HEK293 (cell line): ENCODE data around the gene SYNPO.

Source experiments
- CTCF ChIA-PET: fragments of 350-600 bp; formaldehyde crosslinking; extraction: SDS; loops from one replicate; lab custom pipeline; 2021; ENCODE audit warnings: antibody characterized with exemption; lab: Yijun Ruan, JAX
- POLR2A ChIA-PET: fragments of 300-600 bp; formaldehyde crosslinking; extraction: SDS; loops from one replicate; lab custom pipeline; 2020; ENCODE audit warnings: antibody characterized with exemption, inconsistent platforms; lab: Yijun Ruan, JAX
- H3K27ac ChIP-seq: fragments of 200-500 bp; sonication (Bioruptor generic); 2 replicates; pipeline ENCODE4 v1.5.1; 2014; ENCODE audit warnings: low read depth, low read length, control low read depth, inconsistent platforms; ENCODE audit errors: extremely low read depth
- H3K36me3 ChIP-seq, 2 experiments: fragments of 200-500 bp in 1 of 2; sonication (Bioruptor generic) in 1 of 2; 1 replicate in 1 of 2; 2 replicates in 1 of 2; pipeline ENCODE4 v1.5.1; 2014 to 2017; ENCODE audit warnings: inconsistent platforms in 2 of 2, low read length in 2 of 2; ENCODE audit not compliant: control insufficient read depth in 2 of 2, insufficient read depth in 1 of 2
- H3K4me1 ChIP-seq: fragments of 200-500 bp; sonication (Bioruptor generic); 2 replicates; pipeline ENCODE4 v1.5.1; 2014; ENCODE audit warnings: mild to moderate bottlenecking, low read length, inconsistent platforms; ENCODE audit not compliant: control insufficient read depth, insufficient read depth
- H3K4me3 ChIP-seq: 2 replicates; pipeline ENCODE4 v1.5.1; 2011; ENCODE audit warnings: low read depth, mild to moderate bottlenecking, control low read depth, low read length, moderate library complexity
- H3K9me3 ChIP-seq: fragments of 200-500 bp; sonication (Bioruptor generic); 2 replicates; pipeline ENCODE4 v1.5.1; 2014; ENCODE audit warnings: low read depth, low read length, inconsistent platforms; ENCODE audit not compliant: control insufficient read depth, insufficient read depth
- EGR2 ChIP-seq: fragments of 450-650 bp; formaldehyde crosslinking; IDR thresholded peaks from 2 replicates; pipeline ENCODE4 v1.5.1; 2016; ENCODE audit warnings: low read depth, missing biosample characterization, missing genetic modification characterization
- GLIS1 ChIP-seq: fragments of 450-650 bp; formaldehyde crosslinking; IDR thresholded peaks from 2 replicates; pipeline ENCODE4 v1.5.1; 2016; ENCODE audit warnings: missing biosample characterization, missing genetic modification characterization
- MYNN ChIP-seq: fragments of 450-650 bp; formaldehyde crosslinking; IDR thresholded peaks from 2 replicates; pipeline ENCODE4 v1.5.1; 2016; ENCODE audit warnings: missing biosample characterization, missing genetic modification characterization, borderline replicate concordance
- OSR2 ChIP-seq: fragments of 450-650 bp; formaldehyde crosslinking; IDR thresholded peaks from 2 replicates; pipeline ENCODE4 v1.5.1; 2016; ENCODE audit warnings: missing biosample characterization, missing genetic modification characterization
- PBX3 ChIP-seq: sonication (generic); formaldehyde crosslinking; IDR thresholded peaks from 2 replicates; pipeline ENCODE4 v1.8.1; 2022; ENCODE audit warnings: mild to moderate bottlenecking, moderate library complexity, missing genetic modification reagents
- SALL2 ChIP-seq: fragments of 450-650 bp; formaldehyde crosslinking; IDR thresholded peaks from 2 replicates; pipeline ENCODE4 v1.5.0; 2017; ENCODE audit warnings: missing biosample characterization, mild to moderate bottlenecking, missing genetic modification characterization, borderline replicate concordance
- ZBTB10 ChIP-seq: fragments of 450-650 bp; formaldehyde crosslinking; IDR thresholded peaks from 2 replicates; pipeline ENCODE4 v1.5.1; 2016; ENCODE audit warnings: missing biosample characterization, missing genetic modification characterization
- ZBTB7A ChIP-seq: fragments of 450-650 bp; formaldehyde crosslinking; IDR thresholded peaks from 2 replicates; pipeline ENCODE4 v1.5.1; 2016; ENCODE audit warnings: low read depth, missing biosample characterization, missing genetic modification characterization
- ZFHX2 ChIP-seq: fragments of 450-650 bp; formaldehyde crosslinking; conservative IDR thresholded peaks from 2 replicates; pipeline ENCODE4 v1.5.1; 2016; ENCODE audit warnings: missing biosample characterization, missing genetic modification characterization
- ZIC2 ChIP-seq: fragments of 450-650 bp; formaldehyde crosslinking; IDR thresholded peaks from 2 replicates; pipeline ENCODE4 v1.5.1; 2016; ENCODE audit warnings: missing biosample characterization, missing genetic modification characterization
- ZNF10 ChIP-seq: fragments of 450-650 bp; formaldehyde crosslinking; IDR thresholded peaks from 2 replicates; pipeline ENCODE4 v1.5.1; 2017; ENCODE audit warnings: missing biosample characterization, missing genetic modification characterization
- ZNF133 ChIP-seq: fragments of 450-650 bp; formaldehyde crosslinking; IDR thresholded peaks from 2 replicates; pipeline ENCODE4 v1.5.1; 2016; ENCODE audit warnings: missing biosample characterization, missing genetic modification characterization
- ZNF155 ChIP-seq: fragments of 450-650 bp; formaldehyde crosslinking; IDR thresholded peaks from 2 replicates; pipeline ENCODE4 v1.5.1; 2016; ENCODE audit warnings: missing biosample characterization, missing genetic modification characterization
- ZNF18 ChIP-seq: fragments of 450-650 bp; formaldehyde crosslinking; IDR thresholded peaks from 2 replicates; pipeline ENCODE4 v1.5.1; 2016; ENCODE audit warnings: missing biosample characterization, missing genetic modification characterization
- ZNF23 ChIP-seq: fragments of 450-650 bp; formaldehyde crosslinking; IDR thresholded peaks from 2 replicates; pipeline ENCODE4 v1.5.1; 2016; ENCODE audit warnings: missing biosample characterization, missing genetic modification characterization, borderline replicate concordance
- ZNF600 ChIP-seq: fragments of 450-650 bp; formaldehyde crosslinking; IDR thresholded peaks from 2 replicates; pipeline ENCODE4 v1.5.1; 2016; ENCODE audit warnings: missing biosample characterization, missing genetic modification characterization
- ZNF624 ChIP-seq: fragments of 450-650 bp; formaldehyde crosslinking; IDR thresholded peaks from 2 replicates; pipeline ENCODE4 v1.5.1; 2017; ENCODE audit warnings: missing biosample characterization, missing genetic modification characterization
- ZNF645 ChIP-seq: fragments of 450-650 bp; formaldehyde crosslinking; IDR thresholded peaks from 2 replicates; pipeline ENCODE4; 2016; ENCODE audit warnings: missing biosample characterization, missing genetic modification characterization
- ZNF707 ChIP-seq: fragments of 450-650 bp; formaldehyde crosslinking; IDR thresholded peaks from 2 replicates; pipeline ENCODE4 v1.5.1; 2016; ENCODE audit warnings: missing biosample characterization, missing genetic modification characterization
- ZNF837 ChIP-seq: fragments of 450-650 bp; formaldehyde crosslinking; IDR thresholded peaks from 2 replicates; pipeline ENCODE4 v1.5.1; 2016; ENCODE audit warnings: missing biosample characterization, missing genetic modification characterization
- ZSCAN30 ChIP-seq: fragments of 450-650 bp; IDR thresholded peaks from 2 replicates; pipeline ENCODE4 v1.5.1; 2018; ENCODE audit warnings: missing biosample characterization, mild to moderate bottlenecking, missing genetic modification characterization, moderate library complexity

The SYNPO gene

GRCh38 chr5:150618588-150619281 is 21.7 kb upstream of the SYNPO start:
- no peak for TF ChIP-seq ZNF837 (tag by site-specific recombination)
- TF ChIP-seq ZNF10 (tag by site-specific recombination): no peak
- no peak for TF ChIP-seq MYNN
- TF ChIP-seq ZNF133 (tag by site-specific recombination): no peak
- no peak for TF ChIP-seq SALL2 (tag by site-specific recombination)
- no peak for TF ChIP-seq ZBTB10 (tag by site-specific recombination)
- no peak overlapping the region for H3K4me3 ChIP-seq
- peaks cover 21% of the 10 kb centered on the region for H3K4me1 ChIP-seq
- no peak overlapping the region for H3K27ac ChIP-seq
- no peaks in the 10 kb centered on the region for H3K36me3 ChIP-seq
- POLR2A ChIA-PET: interaction anchor here (0.8 kb wide), 1 partner anchor 43 kb away, joined by 4 read pairs; no protein-coding TSS in a partner anchor
- CTCF ChIA-PET: interaction anchor here (0.6 to 2.6 kb wide), 3 partner anchors 17 to 90 kb away, joined by 3 to 7 read pairs (median 7); no protein-coding TSS in a partner anchor
- no peaks in the 10 kb centered on the region for H3K9me3 ChIP-seq

- no peaks in the 10 kb centered on the region for H3K9me3 ChIP-seq
- no peaks in the 10 kb centered on the region for H3K36me3 ChIP-seq
- CTCF ChIA-PET: interaction anchor here (0.6 to 2.6 kb wide), 3 partner anchors 16 to 89 kb away, joined by 3 to 7 read pairs (median 7); no protein-coding TSS in a partner anchor
- H3K27ac ChIP-seq: no peak overlapping the region
- TF ChIP-seq ZNF18 (tag by site-specific recombination): no peak
- peak; percentile 58 for TF ChIP-seq ZFHX2 (tag by site-specific recombination)
- TF ChIP-seq ZIC2 (tag by site-specific recombination): peak; percentile 87
- TF ChIP-seq EGR2 (tag by site-specific recombination): peak; percentile 44
- peaks cover 15% of the 10 kb centered on the region for H3K4me1 ChIP-seq
- no peak overlapping the region for H3K4me3 ChIP-seq
- POLR2A ChIA-PET: interaction anchor here (0.8 kb wide), 2 partner anchors 11 to 44 kb away, joined by 3 to 4 read pairs; no protein-coding TSS in a partner anchor
Measured at GRCh38 chr5:150619359-150620230, 20.9 kb upstream of the SYNPO start.

- CTCF ChIA-PET: interaction anchor here (0.8 to 1.1 kb wide), 3 partner anchors 47 to 172 kb away, joined by 3 read pairs; partner anchors contain the start of gene RPS14
- H3K9me3 ChIP-seq: no peaks in the 10 kb centered on the region
- H3K36me3 ChIP-seq: no peaks in the 10 kb centered on the region
- H3K4me1 ChIP-seq: peaks cover 3% of the 10 kb centered on the region
- no peak overlapping the region for H3K4me3 ChIP-seq
- no peak overlapping the region for H3K27ac ChIP-seq
- POLR2A ChIA-PET: interaction anchor here (0.7 to 1.7 kb wide), 4 partner anchors 8 to 123 kb away, joined by 3 to 5 read pairs (median 3); partner anchors contain the start of gene SYNPO
- TF ChIP-seq ZNF600 (tag by site-specific recombination): no peak
- TF ChIP-seq OSR2 (tag by site-specific recombination): no peak
- TF ChIP-seq PBX3: no peak
- TF ChIP-seq ZNF645 (tag by site-specific recombination): no peak
- no peak for TF ChIP-seq MYNN
- no peak for TF ChIP-seq ZNF624 (tag by site-specific recombination)
- TF ChIP-seq ZSCAN30 (tag by site-specific recombination): no peak
- no peak for TF ChIP-seq ZNF707 (tag by site-specific recombination)
- TF ChIP-seq GLIS1: no peak
- TF ChIP-seq ZBTB7A (tag by site-specific recombination): no peak
- no peak for TF ChIP-seq ZNF23 (tag by site-specific recombination)
- no peak for TF ChIP-seq ZNF155 (tag by site-specific recombination)
Measured at GRCh38 chr5:150621301-150621700, 19.2 kb upstream of the SYNPO start.
